ENCODE measurements around the gene BPIFA1. TPM values are rescaled to one million over a fixed set of nuclear protein-coding genes. Genes with fewer than 3 reads are reported as not detected.

Gene BPIFA1
- total RNA-seq, 1 donor from 2014 or later = not detected

- Mint-ChIP-seq H3K27ac (no peak overlapping the region), H3K36me3 (ENCODE audit: insufficient read depth) (no peaks in the 10 kb centered on the region), H3K4me3 (ENCODE audit: low read depth) (no peak overlapping the region), H3K27me3 (peaks cover 11% of the 10 kb centered on the region), H3K4me1 (ENCODE audit: low read depth) (no peaks in the 10 kb centered on the region), H3K9me3 (ENCODE audit: low read depth) (no peaks in the 10 kb centered on the region)
- no peak for DNase-seq (ENCODE audit: low spot score, unreplicated experiment)
- TF ChIP-seq, protein P1, sequence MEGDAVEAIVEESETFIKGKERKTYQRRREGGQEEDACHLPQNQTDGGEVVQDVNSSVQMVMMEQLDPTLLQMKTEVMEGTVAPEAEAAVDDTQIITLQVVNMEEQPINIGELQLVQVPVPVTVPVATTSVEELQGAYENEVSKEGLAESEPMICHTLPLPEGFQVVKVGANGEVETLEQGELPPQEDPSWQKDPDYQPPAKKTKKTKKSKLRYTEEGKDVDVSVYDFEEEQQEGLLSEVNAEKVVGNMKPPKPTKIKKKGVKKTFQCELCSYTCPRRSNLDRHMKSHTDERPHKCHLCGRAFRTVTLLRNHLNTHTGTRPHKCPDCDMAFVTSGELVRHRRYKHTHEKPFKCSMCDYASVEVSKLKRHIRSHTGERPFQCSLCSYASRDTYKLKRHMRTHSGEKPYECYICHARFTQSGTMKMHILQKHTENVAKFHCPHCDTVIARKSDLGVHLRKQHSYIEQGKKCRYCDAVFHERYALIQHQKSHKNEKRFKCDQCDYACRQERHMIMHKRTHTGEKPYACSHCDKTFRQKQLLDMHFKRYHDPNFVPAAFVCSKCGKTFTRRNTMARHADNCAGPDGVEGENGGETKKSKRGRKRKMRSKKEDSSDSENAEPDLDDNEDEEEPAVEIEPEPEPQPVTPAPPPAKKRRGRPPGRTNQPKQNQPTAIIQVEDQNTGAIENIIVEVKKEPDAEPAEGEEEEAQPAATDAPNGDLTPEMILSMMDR (IDR thresholded peaks at IDR 0.05; ENCODE audit: unreplicated experiment) = no peak
Measured at GRCh38 chr20:33263784-33264183, 28.0 kb downstream of the BPIFA1 start.

- TF ChIP-seq, protein P1 (IDR thresholded peaks at IDR 0.05; ENCODE audit: unreplicated experiment) = no peak
- H3K9me3 Mint-ChIP-seq (ENCODE audit: low read depth) = no peaks in the 10 kb centered on the region
- H3K36me3 Mint-ChIP-seq (ENCODE audit: insufficient read depth) = no peaks in the 10 kb centered on the region
- no peak overlapping the region for H3K27ac Mint-ChIP-seq
- DNase-seq (ENCODE audit: low spot score, unreplicated experiment) = no peak
- no peaks in the 10 kb centered on the region for H3K4me1 Mint-ChIP-seq (ENCODE audit: low read depth)
- H3K27me3 Mint-ChIP-seq = peaks cover 20% of the 10 kb centered on the region
- no peak overlapping the region for H3K4me3 Mint-ChIP-seq (ENCODE audit: low read depth)
Measured at GRCh38 chr20:33267701-33268100, 31.9 kb downstream of the BPIFA1 start.

- H3K4me1 Mint-ChIP-seq (ENCODE audit: low read depth) = peaks cover 13% of the 10 kb centered on the region
- H3K4me3 Mint-ChIP-seq (ENCODE audit: low read depth) = no peak overlapping the region
- no peak for DNase-seq (ENCODE audit: low spot score, unreplicated experiment)
- TF ChIP-seq, protein P1 (IDR thresholded peaks at IDR 0.05; ENCODE audit: unreplicated experiment) = no peak
- H3K27ac Mint-ChIP-seq = no peak overlapping the region
- H3K27me3 Mint-ChIP-seq = peaks cover 19% of the 10 kb centered on the region
- H3K36me3 Mint-ChIP-seq (ENCODE audit: insufficient read depth) = no peaks in the 10 kb centered on the region
- H3K9me3 Mint-ChIP-seq (ENCODE audit: low read depth) = no peaks in the 10 kb centered on the region
Measured at GRCh38 chr20:33272155-33272873, 36.5 kb downstream of the BPIFA1 start.

DNA sequence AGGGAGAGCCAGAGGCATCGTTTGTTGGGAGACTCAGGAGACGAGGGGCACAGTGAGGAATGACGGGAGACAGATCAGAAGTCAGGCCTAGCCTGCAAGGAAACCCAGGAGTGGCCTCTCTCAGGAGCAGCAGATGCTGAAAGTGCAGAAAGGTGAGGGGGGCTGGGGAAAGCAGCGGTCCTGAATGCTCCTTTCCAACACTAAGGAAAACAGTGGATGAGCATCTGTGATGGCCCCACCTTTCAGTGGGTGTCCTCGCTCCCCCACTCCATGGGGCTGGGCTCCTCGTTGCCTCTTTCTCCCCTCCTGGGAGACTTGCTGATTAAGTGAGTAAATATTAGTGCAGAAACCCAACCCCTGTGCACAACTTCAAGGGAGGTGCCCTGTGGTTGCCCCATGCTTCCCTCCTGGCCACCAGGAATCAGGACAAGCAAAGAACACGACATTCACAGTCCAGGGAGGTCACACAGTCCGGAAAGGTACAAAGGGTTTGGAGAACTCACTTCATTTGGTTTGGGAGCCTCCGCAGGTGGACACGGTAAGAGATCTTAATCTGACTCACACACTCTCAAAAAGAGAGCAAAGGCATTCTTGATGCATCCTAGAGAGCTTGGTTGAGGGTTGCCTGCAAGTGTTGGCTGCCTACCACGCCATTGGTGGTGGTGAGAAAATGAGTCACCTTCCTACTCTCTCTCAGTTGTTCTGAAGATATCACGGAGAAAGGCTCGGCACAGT is 37.5 kb downstream of the BPIFA1 start:
- Mint-ChIP-seq H3K4me3 (ENCODE audit: low read depth) (no peak overlapping the region), H3K4me1 (ENCODE audit: low read depth) (peaks cover 23% of the 10 kb centered on the region), H3K27ac (no peak overlapping the region), H3K36me3 (ENCODE audit: insufficient read depth) (no peaks in the 10 kb centered on the region), H3K27me3 (peaks cover 15% of the 10 kb centered on the region), H3K9me3 (ENCODE audit: low read depth) (no peaks in the 10 kb centered on the region)
- no peak for DNase-seq (ENCODE audit: low spot score, unreplicated experiment)
- TF ChIP-seq, protein P1 (IDR thresholded peaks at IDR 0.05; ENCODE audit: unreplicated experiment) = no peak

DNA sequence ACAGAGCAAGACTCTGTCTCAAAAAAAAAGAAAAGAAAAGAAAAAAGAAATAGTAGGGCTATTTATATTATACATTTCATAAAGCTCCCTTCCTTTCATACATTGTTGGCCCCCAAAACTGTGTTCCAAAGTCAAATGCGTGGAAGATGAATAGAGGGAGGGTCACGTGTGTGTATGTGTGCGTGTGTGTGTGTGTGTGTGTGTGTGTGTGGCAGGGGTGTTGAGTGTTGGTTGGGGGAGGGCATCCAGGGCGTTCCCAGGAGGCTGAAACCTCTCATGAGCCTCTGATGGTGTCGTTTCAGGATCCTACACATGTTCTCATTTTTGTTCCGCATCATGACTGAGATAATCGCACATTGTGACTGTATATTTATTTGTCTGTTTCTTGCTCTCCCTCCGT is 39.4 kb downstream of the BPIFA1 start:
- Mint-ChIP-seq H3K27me3 (peaks cover 20% of the 10 kb centered on the region), H3K4me1 (ENCODE audit: low read depth) (peaks cover 26% of the 10 kb centered on the region), H3K36me3 (ENCODE audit: insufficient read depth) (no peaks in the 10 kb centered on the region), H3K4me3 (ENCODE audit: low read depth) (no peak overlapping the region), H3K9me3 (ENCODE audit: low read depth) (no peaks in the 10 kb centered on the region), H3K27ac (no peak overlapping the region)
- TF ChIP-seq, protein P1 (IDR thresholded peaks at IDR 0.05; ENCODE audit: unreplicated experiment) = no peak
- DNase-seq (ENCODE audit: low spot score, unreplicated experiment) = no peak
